ENCODE data around the gene POLDIP2.

DNA sequence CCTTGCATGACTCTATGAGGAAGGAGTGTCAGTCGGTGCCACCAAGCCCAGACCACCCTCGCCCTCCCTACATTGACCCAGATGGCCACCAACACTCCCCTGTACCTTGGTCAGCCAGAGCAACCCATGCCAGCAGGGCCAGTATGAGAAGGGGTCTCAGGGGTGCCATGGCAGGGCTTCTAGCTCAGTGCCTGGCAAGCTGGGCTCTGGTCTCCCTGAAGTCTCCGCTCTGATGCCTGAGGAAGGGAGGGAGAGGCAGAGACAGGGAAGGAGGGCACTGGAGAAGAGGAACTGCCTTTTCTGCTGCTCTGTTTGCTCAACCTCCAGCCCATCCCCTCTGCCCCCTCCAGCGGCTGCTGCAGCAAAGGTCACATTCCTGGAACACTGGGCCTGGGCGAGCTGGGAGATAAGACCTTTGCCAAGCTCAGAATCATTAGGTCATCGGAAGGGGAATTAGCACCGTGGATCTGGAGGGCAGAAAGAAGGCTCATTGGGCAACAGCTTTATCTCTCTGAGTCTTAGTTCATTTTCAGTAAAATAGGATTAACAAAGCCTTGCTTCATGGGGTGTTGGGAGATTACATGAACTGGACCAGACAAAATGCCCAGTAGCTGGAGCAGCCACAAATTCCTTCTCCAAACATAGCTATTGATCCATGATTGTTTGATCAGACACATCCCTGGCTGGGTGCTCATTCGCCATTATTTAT, 12.9 kb upstream of the POLDIP2 start, which contains the start of gene VTN:
- TF ChIP-seq, protein P1, sequence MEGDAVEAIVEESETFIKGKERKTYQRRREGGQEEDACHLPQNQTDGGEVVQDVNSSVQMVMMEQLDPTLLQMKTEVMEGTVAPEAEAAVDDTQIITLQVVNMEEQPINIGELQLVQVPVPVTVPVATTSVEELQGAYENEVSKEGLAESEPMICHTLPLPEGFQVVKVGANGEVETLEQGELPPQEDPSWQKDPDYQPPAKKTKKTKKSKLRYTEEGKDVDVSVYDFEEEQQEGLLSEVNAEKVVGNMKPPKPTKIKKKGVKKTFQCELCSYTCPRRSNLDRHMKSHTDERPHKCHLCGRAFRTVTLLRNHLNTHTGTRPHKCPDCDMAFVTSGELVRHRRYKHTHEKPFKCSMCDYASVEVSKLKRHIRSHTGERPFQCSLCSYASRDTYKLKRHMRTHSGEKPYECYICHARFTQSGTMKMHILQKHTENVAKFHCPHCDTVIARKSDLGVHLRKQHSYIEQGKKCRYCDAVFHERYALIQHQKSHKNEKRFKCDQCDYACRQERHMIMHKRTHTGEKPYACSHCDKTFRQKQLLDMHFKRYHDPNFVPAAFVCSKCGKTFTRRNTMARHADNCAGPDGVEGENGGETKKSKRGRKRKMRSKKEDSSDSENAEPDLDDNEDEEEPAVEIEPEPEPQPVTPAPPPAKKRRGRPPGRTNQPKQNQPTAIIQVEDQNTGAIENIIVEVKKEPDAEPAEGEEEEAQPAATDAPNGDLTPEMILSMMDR (IDR thresholded peaks at IDR 0.05; ENCODE audit: insufficient read depth, low read length, poor library complexity, severe bottlenecking), result no peak
- no peak for TF ChIP-seq EZH2phosphoT487 (conservative IDR thresholded peaks at IDR 0.05; ENCODE audit: low read length)
